Testis (tissue), 3 donors: ENCODE results near the gene GOLGA8S. TPM values are rescaled to one million over a fixed set of nuclear protein-coding genes. Genes with fewer than 3 reads are reported as not detected.
A peak's percentile ranks its signal among the peaks of the same experiment; 100 is the strongest.
"Not testable (repeated sequence)": the region's sequence is repeated elsewhere in the genome, so short reads cannot be mapped to it uniquely, and the experiment has no call there.

Experiments
- DNase-seq: peaks from one replicate; pipeline ENCODE4 v3.0.0-alpha.2; 2019
- H3K27ac ChIP-seq, 2 donors: fragments of 200-600 bp; sonication (generic); one replicate each; pipeline ENCODE4 v1.5.1; 2019
- H3K27me3 ChIP-seq: fragments of 200-600 bp; sonication (generic); one replicate; pipeline ENCODE4 v1.5.1; 2019
- H3K36me3 ChIP-seq: fragments of 200-600 bp; sonication (generic); one replicate; pipeline ENCODE4 v1.5.1; 2017; ENCODE audit warnings: low read depth; ENCODE audit errors: missing control alignments
- H3K4me1 ChIP-seq: fragments of 200-600 bp; sonication (generic); one replicate; pipeline ENCODE4 v1.5.1; 2019
- H3K4me3 ChIP-seq, 2 donors: fragments of 200-600 bp; sonication (generic); one replicate each; pipeline ENCODE4 v1.5.1; 2017 to 2019
- H3K9me3 ChIP-seq: fragments of 200-600 bp; sonication (generic); one replicate; pipeline ENCODE4 v1.5.1; 2017
- CTCF ChIP-seq, 3 experiments: fragments of 450-650 bp in 2 of 3; fragments of 200-600 bp in 1 of 3; sonication (generic) in 1 of 3; IDR thresholded peaks; one replicate each; pipeline ENCODE4 v1.5.1; 2016 to 2019; ENCODE audit warnings: antibody characterized with exemption in 3 of 3, mild to moderate bottlenecking in 2 of 3, moderate library complexity in 1 of 3
- POLR2A ChIP-seq: fragments of 450-650 bp; IDR thresholded peaks from one replicate; pipeline ENCODE4 v1.6.1; 2017; ENCODE audit warnings: antibody characterized with exemption, mild to moderate bottlenecking, moderate library complexity
- whole genome bisulfite sequencing, 2 donors: methylation state at CpG; one replicate each; pipeline ENCODE4 v1.1.5; 2018; 5-methylcytosine and 5-hydroxymethylcytosine counted together
- intact Hi-C: fragments of 100-400 bp; cut with DNase I; formaldehyde crosslinking; loops from one replicate; pipeline ENCODE4 v1.15.1; 2023; ENCODE audit warnings: low total_unique reads
- polyA plus RNA-seq: library from polyadenylated mRNA; stranded (reverse); fragments of 350-450 nt; fragmentation: Illumina TruSeq; extraction: RNeasy Lipid Tissue Mini Kit (QIAGEN cat#74804); gene quantifications from one replicate; pipeline ENCODE4 v1.2.3, GENCODE V29; 2014; ENCODE audit warnings: low read depth, low replicate concordance; ENCODE audit not compliant: insufficient read depth
- total RNA-seq, 2 donors: library from RNA; depleted of rRNA; stranded (reverse); fragments of >200 nt; gene quantifications; one replicate each; pipeline ENCODE4 v1.2.3, GENCODE V29; 2016

Gene GOLGA8S
- total and polyA plus RNA-seq, 3 donors from 2014 or later, result 9.2 to 33.9 (median 15.5) TPM

GRCh38 chr15:23372284-23372683, 17.7 kb downstream of the GOLGA8S start:
- H3K4me1 ChIP-seq, result no peaks in the 10 kb centered on the region
- no peaks in the 10 kb centered on the region for H3K36me3 ChIP-seq
- H3K27me3 ChIP-seq, result no peaks in the 10 kb centered on the region
- WGBS, 2 donors, result 57 to 71% methylated on average over 15 of the region's 15 CpGs
- DNase-seq, result no peak
- H3K4me3 ChIP-seq, result peak overlapping the region; percentile 6 to 38
- no peak for TF ChIP-seq CTCF (IDR thresholded peaks at IDR 0.05)
- TF ChIP-seq POLR2A, result no peak
- H3K27ac ChIP-seq, result no peak overlapping the region
- intact Hi-C loops, result no loop called here
- no peaks in the 10 kb centered on the region for H3K9me3 ChIP-seq

GRCh38 chr15:23372891-23373600, 18.5 kb downstream of the GOLGA8S start:
- H3K36me3 ChIP-seq, result not testable (repeated sequence)
- 72 to 74% methylated on average over 36 to 40 of the region's 40 CpGs for WGBS, 2 donors

GRCh38 chr15:23374226-23374625, 19.7 kb downstream of the GOLGA8S start:
- intact Hi-C loops, H3K9me3 ChIP-seq, DNase-seq, H3K27me3 ChIP-seq, H3K4me1 ChIP-seq, H3K27ac ChIP-seq, H3K36me3 ChIP-seq: not testable (repeated sequence)
- peak overlapping the region in 1 of 2 donors; percentile 13 for H3K4me3 ChIP-seq
- WGBS, 2 donors, result 61 to 79% methylated on average over 11 of the region's 11 CpGs

More at GRCh38 chr15:23372891-23373600, 18.5 kb downstream of the GOLGA8S start:
- peak overlapping the region in 1 of 2 donors; percentile 38 for H3K4me3 ChIP-seq
- H3K27ac ChIP-seq, H3K4me1 ChIP-seq, DNase-seq, H3K9me3 ChIP-seq, H3K27me3 ChIP-seq, intact Hi-C loops: not testable (repeated sequence)

GRCh38 chr15:23378946-23379345, 24.4 kb downstream of the GOLGA8S start:
- 53 to 81% methylated on average over 13 of the region's 13 CpGs for WGBS, 2 donors

GRCh38 chr15:23380700-23381099, 26.2 kb downstream of the GOLGA8S start:
- WGBS, 2 donors, result 51 to 61% methylated on average over 4 of the region's 4 CpGs
- H3K9me3 ChIP-seq, H3K27me3 ChIP-seq, H3K27ac ChIP-seq, H3K36me3 ChIP-seq, intact Hi-C loops, H3K4me3 ChIP-seq, H3K4me1 ChIP-seq, DNase-seq: not testable (repeated sequence)

More at GRCh38 chr15:23378946-23379345, 24.4 kb downstream of the GOLGA8S start:
- DNase-seq, intact Hi-C loops, H3K4me3 ChIP-seq, H3K27ac ChIP-seq, H3K36me3 ChIP-seq, H3K4me1 ChIP-seq, H3K27me3 ChIP-seq, H3K9me3 ChIP-seq: not testable (repeated sequence)

GRCh38 chr15:23381192-23381591, 26.6 kb downstream of the GOLGA8S start:
- H3K36me3 ChIP-seq, intact Hi-C loops, H3K4me3 ChIP-seq, H3K9me3 ChIP-seq, H3K27ac ChIP-seq, DNase-seq, H3K4me1 ChIP-seq, H3K27me3 ChIP-seq: not testable (repeated sequence)
- 57 to 59% methylated on average over 7 of the region's 7 CpGs for WGBS, 2 donors

- no peak overlapping the region for H3K27ac ChIP-seq
- no peaks in the 10 kb centered on the region for H3K9me3 ChIP-seq
- intact Hi-C loops, result no loop called here
- no peaks in the 10 kb centered on the region for H3K4me1 ChIP-seq
- DNase-seq, result no peak
- no peak for TF ChIP-seq CTCF (IDR thresholded peaks at IDR 0.05)
- TF ChIP-seq POLR2A, result no peak
- H3K27me3 ChIP-seq, result no peaks in the 10 kb centered on the region
- H3K4me3 ChIP-seq, result no peak overlapping the region
- H3K36me3 ChIP-seq, result no peaks in the 10 kb centered on the region
These were observed 29.8 kb downstream of the GOLGA8S start for GRCh38 chr15:23384371-23384770.
